ENCODE measurements around the gene SGCB.

GRCh38 chr4:52010986-52011385 is 27.1 kb downstream of the SGCB start:
- TF ChIP-seq POLR2A (IDR thresholded peaks at IDR 0.05; ENCODE audit: low read length) (no peak), GATA1 (IDR thresholded peaks at IDR 0.05; ENCODE audit: low read depth, low read length) (no peak)

Measured in erythroblast (primary cell).